Peyer's patch (tissue), 4 donors: ENCODE data around the gene RARB.

Experiments
- POLR2A ChIP-seq, 2 donors: fragments of 450-650 bp; IDR thresholded peaks; one replicate each; pipeline ENCODE4 v1.5.1; 2017; ENCODE audit warnings: antibody characterized with exemption in 2 of 2, mild to moderate bottlenecking in 2 of 2, moderate library complexity in 2 of 2
- TF ChIP-seq, protein P1 (sequence below), 6 experiments: fragments of 450-650 bp in 4 of 6; fragments of 200-600 bp in 2 of 6; sonication (generic) in 1 of 6; IDR thresholded peaks; one replicate each; pipeline ENCODE4 v1.5.1; 2017 to 2019; ENCODE audit warnings: antibody characterized with exemption in 6 of 6, mild to moderate bottlenecking in 3 of 6, moderate library complexity in 1 of 6

DNA sequence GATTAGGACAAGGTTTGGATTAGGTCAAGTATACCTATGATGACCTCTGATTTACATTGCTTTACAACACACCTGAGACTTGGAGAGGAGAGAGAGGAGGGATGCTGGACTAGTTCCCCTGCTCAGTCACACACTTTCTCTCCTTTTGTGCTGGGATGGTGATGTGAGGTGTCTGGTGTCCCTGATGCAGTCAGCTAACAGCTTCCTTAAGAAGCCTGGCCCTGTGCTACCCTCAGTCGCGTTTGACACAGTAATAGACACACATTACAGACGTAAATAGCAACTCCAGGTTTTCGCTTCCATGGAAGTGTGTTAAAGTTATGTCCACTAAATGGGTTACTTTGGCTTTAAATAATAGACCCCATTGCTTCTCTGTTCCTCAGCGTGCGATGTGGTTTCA lies 58.9 kb downstream of the RARB start:
- TF ChIP-seq, protein P1, sequence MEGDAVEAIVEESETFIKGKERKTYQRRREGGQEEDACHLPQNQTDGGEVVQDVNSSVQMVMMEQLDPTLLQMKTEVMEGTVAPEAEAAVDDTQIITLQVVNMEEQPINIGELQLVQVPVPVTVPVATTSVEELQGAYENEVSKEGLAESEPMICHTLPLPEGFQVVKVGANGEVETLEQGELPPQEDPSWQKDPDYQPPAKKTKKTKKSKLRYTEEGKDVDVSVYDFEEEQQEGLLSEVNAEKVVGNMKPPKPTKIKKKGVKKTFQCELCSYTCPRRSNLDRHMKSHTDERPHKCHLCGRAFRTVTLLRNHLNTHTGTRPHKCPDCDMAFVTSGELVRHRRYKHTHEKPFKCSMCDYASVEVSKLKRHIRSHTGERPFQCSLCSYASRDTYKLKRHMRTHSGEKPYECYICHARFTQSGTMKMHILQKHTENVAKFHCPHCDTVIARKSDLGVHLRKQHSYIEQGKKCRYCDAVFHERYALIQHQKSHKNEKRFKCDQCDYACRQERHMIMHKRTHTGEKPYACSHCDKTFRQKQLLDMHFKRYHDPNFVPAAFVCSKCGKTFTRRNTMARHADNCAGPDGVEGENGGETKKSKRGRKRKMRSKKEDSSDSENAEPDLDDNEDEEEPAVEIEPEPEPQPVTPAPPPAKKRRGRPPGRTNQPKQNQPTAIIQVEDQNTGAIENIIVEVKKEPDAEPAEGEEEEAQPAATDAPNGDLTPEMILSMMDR (IDR thresholded peaks at IDR 0.05) = no peak
- TF ChIP-seq POLR2A (IDR thresholded peaks at IDR 0.05) = no peak
